GM10266 (cell line): ENCODE data around the gene HS6ST2.

Experiments used
- DNase-seq: peaks from one replicate; pipeline ENCODE4 v3.0.0; 2012; ENCODE audit errors: extremely low spot score
- CTCF ChIP-seq: IDR thresholded peaks from 2 replicates; pipeline ENCODE4 v1.5.1; 2012; ENCODE audit warnings: mild to moderate bottlenecking, low read depth; ENCODE audit not compliant: control insufficient read depth, insufficient read depth; ENCODE audit errors: missing control alignments

Gene HS6ST2

DNA sequence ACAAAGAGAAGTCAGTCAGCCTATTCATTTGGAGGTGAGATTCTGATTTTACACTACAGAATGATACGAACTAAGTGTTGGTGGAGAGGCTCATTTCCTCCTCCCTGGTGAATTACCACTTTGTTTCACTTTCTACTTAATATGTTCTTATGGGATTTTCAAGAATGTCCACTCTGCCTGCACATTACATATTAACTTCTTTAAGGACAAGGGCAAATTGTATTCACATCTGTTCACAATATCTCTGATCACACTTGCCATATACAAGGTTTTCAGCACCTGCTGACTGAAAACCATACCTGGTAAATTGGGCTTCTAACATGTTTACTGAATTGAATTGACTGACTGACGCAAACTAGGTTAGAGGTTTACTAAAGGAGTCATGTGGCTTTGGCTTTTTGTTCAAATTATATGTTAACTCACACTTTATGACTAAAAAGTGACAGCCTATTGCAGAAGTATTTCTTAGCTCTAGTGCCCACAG lies 281.2 kb downstream of the HS6ST2 start:
- no peak for DNase-seq
- no peak for TF ChIP-seq CTCF

- TF ChIP-seq CTCF = no peak
- DNase-seq = no peak
These were observed 281.8 kb downstream of the HS6ST2 start for GRCh38 chrX:132676561-132677186.

- no peak for DNase-seq
- TF ChIP-seq CTCF = no peak
These were observed 282.3 kb downstream of the HS6ST2 start for GRCh38 chrX:132676102-132676501.

GRCh38 chrX:132673331-132673730 lies 285.1 kb downstream of the HS6ST2 start:
- no peak for DNase-seq
- TF ChIP-seq CTCF = no peak

DNA sequence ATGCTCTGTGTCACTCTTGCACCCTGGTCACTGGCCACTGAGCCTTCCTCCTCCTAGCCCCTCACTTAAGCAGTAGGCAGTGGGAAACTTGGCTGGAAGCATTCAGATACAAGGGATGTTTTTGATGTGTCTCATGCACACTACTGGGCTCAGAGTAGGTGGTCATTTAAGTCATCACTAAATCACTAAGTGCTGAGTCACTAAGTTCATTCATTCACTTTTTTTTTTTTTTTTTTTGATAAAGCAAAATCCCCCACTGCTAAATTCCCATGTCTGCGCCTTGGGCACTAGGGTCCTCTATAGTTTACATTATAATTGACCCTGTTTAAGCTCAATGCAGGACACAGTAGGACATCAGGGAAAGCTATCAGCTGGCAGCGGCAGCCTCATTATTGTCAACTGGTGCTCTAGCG lies 287.2 kb downstream of the HS6ST2 start:
- DNase-seq = no peak
- no peak for TF ChIP-seq CTCF

DNA sequence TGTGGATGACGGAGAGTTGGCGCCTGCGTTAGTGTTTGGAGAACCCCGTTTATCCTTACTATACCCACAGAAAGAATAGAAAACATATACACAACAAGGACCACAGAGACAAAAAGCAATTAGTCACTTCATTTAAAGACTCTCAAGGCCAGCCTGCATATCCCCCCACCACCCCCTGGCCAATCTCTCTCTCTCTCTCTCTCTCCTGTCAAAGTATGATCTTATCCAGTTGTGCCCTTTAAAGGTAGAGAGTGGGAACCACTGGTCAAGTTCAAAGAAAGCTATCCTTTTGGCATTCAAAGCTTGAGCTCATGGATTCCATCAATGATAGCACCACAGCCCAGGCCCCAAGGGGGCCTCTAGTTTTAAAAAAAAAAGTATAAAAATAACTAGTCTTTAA lies 289.3 kb downstream of the HS6ST2 start:
- no peak for TF ChIP-seq CTCF
- no peak for DNase-seq

GRCh38 chrX:132668178-132668577 lies 290.3 kb downstream of the HS6ST2 start:
- TF ChIP-seq CTCF = no peak
- DNase-seq = no peak
